G401 (cell line): ENCODE results near the gene CLMN. TPM values are rescaled to one million over a fixed set of nuclear protein-coding genes. Genes with fewer than 3 reads are reported as not detected.

Experiments
- DNase-seq: peaks from one replicate; pipeline ENCODE4 v3.0.0-alpha.2; 2015; ENCODE audit warnings: low spot score
- in situ Hi-C: cut with HindIII; loops from 2 replicates; pipeline ENCODE4 v1.10.0; 2016; ENCODE audit warnings: low sequenced_read_pairs, mixed read lengths
- total RNA-seq: library from RNA; depleted of rRNA; stranded (reverse); fragments of >200 nt; shearing (Covaris generic); gene quantifications from 2 replicates; pipeline ENCODE4 v1.2.3, GENCODE V29; 2014

Gene CLMN
- total RNA-seq, 1 experiment from 2014 or later: not detected

DNA sequence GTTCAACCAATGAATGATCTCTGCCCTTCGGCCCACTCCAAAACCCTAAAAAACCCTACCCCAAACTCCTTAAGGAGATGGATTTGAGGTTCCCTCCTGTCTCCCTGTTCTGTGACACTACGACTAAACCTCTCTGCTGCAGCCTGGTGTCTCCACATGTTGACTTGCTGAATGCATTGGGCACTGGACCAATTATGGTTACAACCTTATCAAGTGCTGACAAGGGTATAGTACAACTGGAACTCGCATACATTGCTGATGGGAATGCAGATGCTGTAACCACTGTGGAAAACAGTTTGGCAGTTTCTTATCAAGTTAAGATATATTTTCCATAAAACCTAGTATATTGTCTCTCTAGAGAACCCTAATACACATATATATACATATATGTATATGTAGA, 156.0 kb downstream of the CLMN start:
- in situ Hi-C loops: no loop called here
- DNase-seq: no peak

DNA sequence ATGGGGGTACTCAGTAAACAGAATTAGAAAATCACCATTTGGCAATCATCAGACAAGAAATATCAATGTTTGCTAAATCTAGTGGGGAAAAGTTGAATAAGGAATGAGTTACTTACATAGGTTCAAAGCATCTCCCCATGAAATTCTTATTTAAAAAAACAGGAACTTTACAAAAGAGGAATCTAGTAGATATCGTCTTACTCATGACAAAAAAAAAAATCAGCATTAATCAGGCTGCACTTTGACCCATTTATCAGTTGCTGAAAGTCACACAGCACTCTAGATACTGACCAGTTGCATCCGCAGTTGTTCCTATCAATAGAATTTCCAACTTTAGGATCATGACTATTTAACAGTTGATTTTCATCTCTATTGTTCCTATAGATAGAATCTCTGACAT, 156.6 kb downstream of the CLMN start:
- DNase-seq: no peak
- in situ Hi-C loops: no loop called here

GRCh38 chr14:95162641-95163040, 157.1 kb downstream of the CLMN start:
- DNase-seq: no peak
- in situ Hi-C loops: no loop called here

DNA sequence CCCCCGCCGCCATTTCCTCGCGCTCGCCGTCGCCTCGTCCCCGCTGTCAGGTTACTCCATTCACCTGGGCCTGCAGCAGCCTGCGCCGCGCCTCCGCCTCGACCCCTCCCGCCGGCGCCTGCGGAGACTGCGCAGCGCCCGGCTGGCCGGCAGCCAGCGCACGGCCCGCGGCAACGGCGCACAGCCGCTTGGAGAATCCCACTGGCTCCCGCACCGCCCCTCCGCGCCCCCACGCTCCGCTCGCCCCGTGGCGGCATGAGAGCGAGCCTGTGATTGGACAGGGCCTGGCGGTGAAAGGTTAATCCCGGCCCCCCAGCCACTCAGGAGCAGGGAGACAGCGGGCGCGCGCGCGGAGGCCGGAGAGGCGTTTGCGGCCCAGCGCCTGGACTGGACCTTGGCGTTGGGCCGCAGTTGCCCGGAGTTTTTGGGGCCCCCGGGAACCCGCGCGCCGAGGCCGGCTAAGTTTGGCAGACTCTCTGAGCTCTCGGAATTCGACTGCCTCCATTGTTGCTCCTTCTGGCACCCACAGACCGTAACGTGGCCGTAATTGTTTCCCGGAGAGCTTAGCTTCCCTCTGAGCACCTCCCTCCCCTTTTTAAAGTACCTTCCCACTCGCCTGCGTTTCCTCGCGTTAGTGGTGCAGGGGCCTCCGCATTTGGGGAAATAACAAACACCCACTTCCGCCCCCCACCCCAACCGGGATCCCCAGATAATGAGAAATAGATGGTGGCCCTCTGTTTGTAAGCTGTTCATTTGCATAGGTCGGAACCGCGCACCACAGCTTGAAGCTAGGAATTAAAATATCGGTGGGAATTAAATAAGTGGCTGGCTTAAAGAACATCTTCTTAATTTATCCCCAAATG, 162.2 kb downstream of the CLMN start, which contains the start of gene DICER1:
DICER1 (minus strand) TSS at position 203 of the 863 bp plus-strand sequence. CDS start 24,071 bp downstream, outside the sequence.
- in situ Hi-C loops: no loop called here
- peak; percentile 95 for DNase-seq

GRCh38 chr14:95157048-95157326, 162.7 kb downstream of the CLMN start:
- in situ Hi-C loops: no loop called here

GRCh38 chr14:95156161-95157047, 163.3 kb downstream of the CLMN start:
- in situ Hi-C loops: no loop called here
- DNase-seq: peak; percentile 44

More at GRCh38 chr14:95157048-95157326, 162.7 kb downstream of the CLMN start:
- no peak for DNase-seq

GRCh38 chr14:95155045-95155444, 164.7 kb downstream of the CLMN start:
- DNase-seq: no peak
- in situ Hi-C loops: no loop called here

DNA sequence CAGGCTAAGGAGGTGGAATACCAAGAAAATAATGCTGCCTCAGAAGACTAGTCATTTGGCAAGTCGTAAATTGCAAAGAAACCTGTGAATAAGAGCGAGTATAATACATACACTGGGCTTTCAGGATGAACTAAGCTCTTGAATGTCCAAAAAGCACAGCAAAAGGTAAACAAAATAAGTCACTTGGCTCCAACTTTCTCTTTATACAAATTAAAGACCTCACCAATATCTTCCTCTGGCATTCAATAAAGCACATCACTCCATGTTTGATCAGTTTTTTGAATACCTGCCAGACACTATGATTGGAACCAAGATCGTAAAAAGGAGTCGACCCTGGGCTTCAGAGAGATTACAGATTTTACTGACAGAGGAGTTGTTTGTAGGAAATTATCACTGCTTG, 165.8 kb downstream of the CLMN start:
- no peak for DNase-seq
- in situ Hi-C loops: no loop called here

- no peak for DNase-seq
- in situ Hi-C loops: no loop called here
Measured at GRCh38 chr14:95151561-95151960, 168.1 kb downstream of the CLMN start.

DNA sequence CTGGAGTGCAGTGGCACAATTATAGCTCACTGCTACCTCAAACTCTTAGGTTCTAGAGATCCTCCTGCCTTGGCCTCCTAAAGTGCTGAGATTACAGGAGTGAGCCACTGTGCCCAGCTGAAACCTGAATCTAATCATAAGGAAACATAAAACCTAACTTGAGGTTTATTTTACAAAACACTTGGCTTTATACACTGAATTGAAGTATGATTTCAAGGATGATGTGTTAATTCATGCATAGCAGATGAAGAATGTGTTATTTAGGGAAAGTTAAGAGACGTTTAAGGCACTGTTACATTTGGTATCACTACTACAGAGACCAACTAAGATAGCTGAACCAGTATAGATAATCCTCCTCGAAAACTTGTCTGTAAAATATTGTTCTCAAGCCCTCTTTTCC, 168.8 kb downstream of the CLMN start:
- in situ Hi-C loops: no loop called here
- DNase-seq: no peak

- in situ Hi-C loops: no loop called here
Measured at GRCh38 chr14:95149441-95149840, 170.3 kb downstream of the CLMN start.

DNA sequence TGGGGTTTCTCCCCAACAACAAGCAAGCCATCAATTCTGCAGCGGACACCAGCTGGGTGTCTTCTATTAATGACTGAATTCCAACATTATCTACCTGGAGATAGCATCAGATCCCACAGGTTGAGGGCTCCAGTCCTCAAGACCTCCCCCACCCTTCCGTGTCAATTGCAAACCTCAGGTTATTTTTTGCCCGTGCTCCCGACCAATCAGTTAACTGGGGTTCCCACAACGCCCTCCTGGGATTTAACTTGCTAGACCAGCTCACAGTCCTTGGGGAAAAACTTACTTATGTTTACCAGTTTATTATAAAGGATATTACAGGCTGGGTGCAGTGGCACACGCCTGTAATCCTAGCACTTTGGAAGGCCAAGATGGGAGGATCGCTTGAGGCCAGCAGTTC, 172.1 kb downstream of the CLMN start:
- in situ Hi-C loops: no loop called here
- DNase-seq: no peak

More at GRCh38 chr14:95149441-95149840, 170.3 kb downstream of the CLMN start:
- no peak for DNase-seq

DNA sequence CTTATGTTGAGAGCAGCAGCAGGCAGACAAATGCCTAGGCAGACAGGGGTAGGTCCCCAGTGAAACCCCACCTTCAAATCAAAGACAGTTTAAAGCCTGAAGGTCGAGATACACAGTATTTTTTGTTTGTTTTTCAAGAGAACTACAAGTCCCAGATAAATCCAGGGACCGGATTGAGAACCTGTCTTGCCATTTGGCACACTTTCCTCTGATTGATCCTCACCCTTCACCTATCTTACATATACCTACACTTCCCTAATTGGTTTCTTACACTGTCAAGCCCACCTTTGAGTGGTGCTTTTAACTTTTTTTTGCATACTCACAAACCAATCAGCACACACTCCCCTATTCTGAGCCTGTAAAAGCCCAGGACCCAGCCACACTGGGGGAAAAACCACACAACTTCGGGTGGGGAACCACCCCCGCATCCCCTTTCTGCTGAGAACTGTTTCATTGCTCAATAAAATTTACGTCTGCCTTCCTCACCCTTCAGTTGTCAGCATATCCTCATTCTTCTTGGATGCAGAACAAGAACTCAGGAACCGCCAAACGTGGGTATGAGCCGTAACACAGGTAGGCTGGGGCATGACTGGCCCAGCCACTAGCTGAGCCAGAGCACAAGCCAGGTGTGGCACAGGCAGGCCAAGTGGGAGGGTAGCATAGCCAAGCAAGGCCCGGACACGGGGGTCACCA, 173.5 kb downstream of the CLMN start:
- no peak for DNase-seq
- in situ Hi-C loops: no loop called here

DNA sequence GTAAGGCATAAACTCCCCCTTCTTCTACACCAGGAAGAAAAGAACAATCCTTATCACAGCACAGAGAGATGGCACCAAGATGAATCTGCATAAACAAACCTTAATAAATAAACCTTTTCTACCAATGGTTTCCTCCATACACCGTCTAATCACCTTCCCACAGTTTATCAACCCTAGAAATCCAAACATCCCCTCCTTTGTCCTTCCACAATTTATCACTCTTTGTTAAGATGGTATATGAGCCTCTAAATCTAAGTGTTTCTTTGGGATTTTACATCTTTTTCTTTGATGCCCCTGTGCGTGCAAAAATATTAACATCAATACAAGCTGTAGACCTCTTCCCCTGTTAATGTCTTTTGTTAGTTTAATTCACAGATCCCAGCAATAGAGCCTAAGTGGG, 174.9 kb downstream of the CLMN start:
- DNase-seq: no peak
- in situ Hi-C loops: no loop called here

DNA sequence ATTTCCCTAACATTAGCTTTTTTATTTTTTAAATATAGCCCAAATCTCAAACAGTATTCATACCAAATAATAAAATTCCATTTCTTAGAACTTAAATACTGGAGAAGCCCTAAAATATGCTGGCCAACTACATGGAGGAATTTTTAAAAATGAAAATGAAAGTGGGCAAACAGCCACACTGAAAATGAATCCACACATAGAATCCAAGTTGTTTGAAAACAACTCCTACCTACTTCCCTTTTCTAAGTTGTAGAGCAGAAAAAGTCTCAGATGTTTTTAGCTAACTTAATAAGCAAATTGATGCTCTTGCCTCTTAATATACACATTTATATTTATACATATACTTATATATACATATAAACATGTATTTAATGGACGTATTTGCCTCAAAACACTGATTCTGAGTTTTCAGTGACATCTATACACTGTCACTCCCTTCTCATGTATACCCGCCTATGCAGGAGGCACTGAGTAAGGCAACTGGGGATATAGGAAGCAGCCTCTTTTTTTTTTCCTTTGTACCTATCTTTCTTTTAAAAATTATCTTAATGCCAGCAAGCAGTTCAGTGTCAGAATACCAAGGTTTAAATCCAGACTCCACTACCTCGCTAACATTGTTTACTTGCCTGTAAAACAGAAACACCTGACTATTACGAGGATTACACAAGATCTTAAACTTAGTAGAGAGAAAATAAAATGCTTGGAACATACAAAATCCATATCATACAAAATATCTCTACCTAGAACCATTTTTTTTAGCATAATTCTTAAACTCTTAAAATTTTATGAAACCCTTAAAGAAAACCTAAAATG, 175.7 kb downstream of the CLMN start:
- DNase-seq: no peak
- in situ Hi-C loops: no loop called here

GRCh38 chr14:95142208-95142607, 177.5 kb downstream of the CLMN start:
- no peak for DNase-seq
- in situ Hi-C loops: no loop called here

DNA sequence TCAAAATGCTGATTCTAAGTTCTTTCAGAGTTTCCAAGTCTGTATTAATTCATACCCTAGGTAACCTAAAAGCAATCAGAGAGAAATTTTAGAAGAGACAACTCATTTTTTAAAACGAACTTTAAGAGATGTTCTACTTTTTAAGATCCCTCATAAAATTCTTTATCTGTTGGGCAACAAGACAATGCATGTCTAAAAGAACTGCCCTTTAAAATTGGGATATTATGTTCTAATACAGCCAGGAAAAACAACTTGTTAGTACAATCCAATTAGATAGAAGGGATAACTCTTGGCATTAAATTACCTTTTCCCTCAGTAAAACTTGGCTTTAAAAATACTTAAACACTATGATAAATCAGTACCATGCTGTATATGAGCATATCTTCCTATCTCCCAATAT, 178.0 kb downstream of the CLMN start:
- in situ Hi-C loops: no loop called here
- no peak for DNase-seq

DNA sequence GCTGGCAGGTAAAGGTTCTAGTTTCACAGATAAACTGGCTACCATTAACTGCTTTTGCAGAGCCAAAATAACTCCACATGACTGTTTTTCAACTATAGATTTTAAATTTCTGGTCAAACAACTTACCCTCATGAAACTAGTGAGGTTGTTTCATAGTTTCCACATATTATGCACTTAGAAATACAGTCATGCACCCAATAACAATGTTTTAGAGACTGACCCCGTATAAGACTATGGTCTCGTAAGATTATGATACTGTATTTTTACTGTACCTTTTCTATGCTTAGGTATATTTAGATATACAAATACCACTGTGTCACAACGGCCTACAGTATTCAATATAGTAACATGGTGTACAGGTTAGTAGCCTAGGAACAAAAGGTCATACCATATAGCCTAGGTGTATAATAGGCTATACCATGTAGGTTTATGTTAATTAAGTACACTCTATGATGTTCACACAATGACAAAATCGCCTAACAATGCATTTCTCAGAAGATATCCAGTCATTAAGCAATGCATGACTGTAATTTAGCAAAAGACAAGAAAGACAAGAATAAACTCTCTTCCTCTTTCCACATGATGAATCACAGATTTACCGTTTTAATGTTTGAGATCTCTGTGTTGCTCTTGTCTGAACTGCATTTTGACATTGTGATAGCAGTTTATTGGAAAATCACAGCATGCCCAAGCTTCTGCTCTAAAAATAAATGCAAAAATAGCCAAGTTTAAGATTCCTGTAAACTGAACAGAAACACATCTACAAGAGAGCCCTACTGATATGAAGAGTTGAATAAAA, 179.4 kb downstream of the CLMN start:
- no peak for DNase-seq
- in situ Hi-C loops: no loop called here
